ENCODE results near the gene GKN2. TPM values are rescaled to one million over a fixed set of nuclear protein-coding genes. Genes with fewer than 3 reads are reported as not detected.

The GKN2 gene
- total and polyA plus RNA-seq, 2 donors (not counting 1 experiment from before 2014, with no cell fraction given), result not detected

- no peaks in the 10 kb centered on the region for H3K27me3 Mint-ChIP-seq
- no peaks in the 10 kb centered on the region for H4K20me1 ChIP-seq (ENCODE audit: control insufficient read depth, insufficient read depth, low read length, poor library complexity, severe bottlenecking)
- DNase-seq, result no peak
- whole genome bisulfite sequencing (ENCODE audit: insufficient coverage), result no CpG with 5 or more reads among the region's 3 CpGs
- H3K36me3 ChIP-seq (replicated peaks in 1 of 2; ENCODE audit: control extremely low read depth in 1 of 2, control insufficient read depth in 1 of 2, extremely low read depth in 1 of 2, insufficient read depth in 2 of 2, low read length in 1 of 2), result no peaks in the 10 kb centered on the region
- H3K4me3 Mint-ChIP-seq, result no peak overlapping the region
- H3K27ac ChIP-seq (ENCODE audit: low read length in 2 of 2), result no peak overlapping the region
- H2AFZ ChIP-seq (ENCODE audit: insufficient read depth, low read depth, low read length, poor library complexity, severe bottlenecking), result no peak overlapping the region
- H3K4me1 Mint-ChIP-seq, result no peaks in the 10 kb centered on the region
- no peaks in the 10 kb centered on the region for H3K9me3 Mint-ChIP-seq (ENCODE audit: insufficient read depth)
- H3K9ac ChIP-seq (ENCODE audit: low read length), result no peak overlapping the region
- H3K27ac Mint-ChIP-seq, result no peak overlapping the region
- no peaks in the 10 kb centered on the region for H3K9me3 ChIP-seq (ENCODE audit: control extremely low read depth in 1 of 3, control insufficient read depth in 2 of 3, insufficient read depth in 1 of 3, low read length in 2 of 3)
- intact Hi-C loops (cut with micrococcal nuclease), result no loop called here
- ATAC-seq (ENCODE audit: low read depth), result no peak
- no peak overlapping the region for H3K4me3 ChIP-seq (ENCODE audit: control extremely low read depth in 1 of 5, extremely low read depth in 1 of 5, insufficient read depth in 1 of 5, low read depth in 2 of 5, low read length in 4 of 5)
- CTCF ChIA-PET, result interaction anchor here (0.9 to 3.0 kb wide), 3 partner anchors 9 to 208 kb away, joined by 3 to 10 read pairs (median 4); no protein-coding TSS in a partner anchor
- POLR2A ChIA-PET, result no interaction called here
- TF ChIP-seq CTCF (IDR thresholded peaks at IDR 0.05) (no peak), EZH2 (IDR thresholded peaks at IDR 0.05; ENCODE audit: borderline replicate concordance, insufficient read depth, low read depth, low read length, poor library complexity, severe bottlenecking) (no peak)
- H3K4me2 ChIP-seq (replicated peaks; ENCODE audit: low read depth, low read length, poor library complexity, severe bottlenecking), result no peak overlapping the region
- peaks cover 0 to 7% of the 10 kb centered on the region in 2 donors for H3K4me1 ChIP-seq (ENCODE audit: control insufficient read depth in 2 of 2, insufficient read depth in 2 of 2, low read length in 2 of 2)
- H3K27me3 ChIP-seq (replicated peaks in 1 of 4; ENCODE audit: control extremely low read depth in 1 of 4, control insufficient read depth in 3 of 4, insufficient read depth in 4 of 4, low read length in 3 of 4), result no peaks in the 10 kb centered on the region
- no peaks in the 10 kb centered on the region for H3K79me2 ChIP-seq (ENCODE audit: control insufficient read depth, insufficient read depth, low read length)
Observed at GRCh38 chr2:68917034-68917718, 35.5 kb downstream of the GKN2 start.

- Histone ChIP-seq H3K27me3 (replicated peaks in 1 of 4; ENCODE audit: control extremely low read depth in 1 of 4, control insufficient read depth in 3 of 4, insufficient read depth in 4 of 4, low read length in 3 of 4) (no peaks in the 10 kb centered on the region), H3K27ac (ENCODE audit: low read length in 2 of 2) (no peak overlapping the region), H4K20me1 (ENCODE audit: control insufficient read depth, insufficient read depth, low read length, poor library complexity, severe bottlenecking) (no peaks in the 10 kb centered on the region), H3K9me3 (ENCODE audit: control extremely low read depth in 1 of 3, control insufficient read depth in 2 of 3, insufficient read depth in 1 of 3, low read length in 2 of 3) (no peaks in the 10 kb centered on the region), H3K4me2 (replicated peaks; ENCODE audit: low read depth, low read length, poor library complexity, severe bottlenecking) (no peak overlapping the region), H3K4me3 (ENCODE audit: control extremely low read depth in 1 of 5, extremely low read depth in 1 of 5, insufficient read depth in 1 of 5, low read depth in 2 of 5, low read length in 4 of 5) (no peak overlapping the region), H3K4me1 (ENCODE audit: control insufficient read depth in 2 of 2, insufficient read depth in 2 of 2, low read length in 2 of 2) (peaks cover 0 to 7% of the 10 kb centered on the region in 2 donors), H3K79me2 (ENCODE audit: control insufficient read depth, insufficient read depth, low read length) (no peaks in the 10 kb centered on the region), H2AFZ (ENCODE audit: insufficient read depth, low read depth, low read length, poor library complexity, severe bottlenecking) (no peak overlapping the region), H3K36me3 (replicated peaks in 1 of 2; ENCODE audit: control extremely low read depth in 1 of 2, control insufficient read depth in 1 of 2, extremely low read depth in 1 of 2, insufficient read depth in 2 of 2, low read length in 1 of 2) (no peaks in the 10 kb centered on the region), H3K9ac (ENCODE audit: low read length) (no peak overlapping the region)
- ChIA-PET CTCF (interaction anchor here (3.0 kb wide), 1 partner anchor 207 kb away, joined by 10 read pairs; no protein-coding TSS in a partner anchor), POLR2A (no interaction called here)
- Mint-ChIP-seq H3K4me3 (no peak overlapping the region), H3K27me3 (no peaks in the 10 kb centered on the region), H3K27ac (no peak overlapping the region), H3K4me1 (no peaks in the 10 kb centered on the region), H3K9me3 (ENCODE audit: insufficient read depth) (no peaks in the 10 kb centered on the region)
- TF ChIP-seq EZH2 (IDR thresholded peaks at IDR 0.05; ENCODE audit: borderline replicate concordance, insufficient read depth, low read depth, low read length, poor library complexity, severe bottlenecking), result no peak
- no peak for TF ChIP-seq CTCF (IDR thresholded peaks at IDR 0.05)
- ATAC-seq (ENCODE audit: low read depth) (no peak), DNase-seq (no peak)
- intact Hi-C loops (cut with micrococcal nuclease), result no loop called here
- WGBS (ENCODE audit: insufficient coverage), result 100% methylated on average over 1 of the region's 1 CpG
Observed at GRCh38 chr2:68916226-68916625, 36.5 kb downstream of the GKN2 start.

Data from B cell (primary cell).